Lower lobe of right lung (tissue), 2 donors: ENCODE results near the gene PLCXD3. TPM values are rescaled to one million over a fixed set of nuclear protein-coding genes. Genes with fewer than 3 reads are reported as not detected.
"Not testable (repeated sequence)": the region's sequence is repeated elsewhere in the genome, so short reads cannot be mapped to it uniquely, and the experiment has no call there.

Experiments
- ATAC-seq, 2 donors: fragments of 200-7000 bp; cut with Tn5 transposase; one replicate each; pipeline ENCODE4 v1.9.1; 2020 to 2022; ENCODE audit warnings: mild to moderate bottlenecking in 2 of 2, moderate library complexity in 2 of 2
- DNase-seq: peaks from one replicate; pipeline ENCODE4 v3.0.0-alpha.2; 2020
- H3K27ac ChIP-seq: fragments of 200-600 bp; one replicate; pipeline ENCODE4 v1.8.0; 2022
- H3K27me3 ChIP-seq: fragments of 200-600 bp; one replicate; pipeline ENCODE4 v1.8.0; 2022; ENCODE audit warnings: low read depth
- H3K36me3 ChIP-seq: fragments of 200-600 bp; one replicate; pipeline ENCODE4 v1.8.0; 2022; ENCODE audit warnings: mild to moderate bottlenecking
- H3K4me1 ChIP-seq: fragments of 200-600 bp; one replicate; pipeline ENCODE4 v1.8.0; 2022
- H3K4me3 ChIP-seq: fragments of 200-600 bp; one replicate; pipeline ENCODE4 v1.8.0; 2022; ENCODE audit warnings: mild to moderate bottlenecking
- H3K9me3 ChIP-seq: fragments of 200-600 bp; one replicate; pipeline ENCODE4 v1.8.0; 2022
- CTCF ChIP-seq: fragments of 200-600 bp; IDR thresholded peaks from one replicate; pipeline ENCODE4 v1.8.0; 2022; ENCODE audit warnings: antibody characterized with exemption, mild to moderate bottlenecking
- intact Hi-C: fragments of 100-400 bp; cut with DNase I; formaldehyde crosslinking; loops from one replicate; pipeline ENCODE4 v1.11.0; 2022
- total RNA-seq: library from RNA; stranded (reverse); fragmentation: NEBNext Ultra II Directional; extraction: Animal tissue kit (Norgen Biotek cat#: 25700); gene quantifications from one replicate; pipeline ENCODE4 v1.2.1, GENCODE V29; 2021
- donor health status: DM: no; HTN: yes; CAD: no; lungs with severe emphysema.

PLCXD3 gene
- total RNA-seq, 1 donor from 2014 or later, result 2.8 TPM

DNA sequence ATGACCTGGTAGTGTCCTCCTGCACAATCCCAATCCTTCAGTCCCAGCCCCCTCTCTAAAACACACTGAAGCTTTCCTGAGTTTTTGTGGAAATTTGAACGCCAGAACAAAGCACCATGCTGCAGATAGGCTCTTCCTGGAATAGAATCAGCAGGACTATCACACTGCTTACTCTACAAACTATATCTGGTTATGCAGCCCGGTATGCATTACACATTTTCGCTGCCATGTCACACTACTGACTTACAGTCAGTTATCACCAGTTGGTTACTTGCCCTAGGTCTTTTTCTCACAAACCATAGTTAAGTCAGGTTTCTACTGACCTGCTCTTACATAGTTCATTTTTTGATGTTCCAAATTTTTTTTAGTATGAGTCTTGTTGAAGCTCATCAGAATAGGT lies 24.9 kb downstream of the PLCXD3 start:
- Histone ChIP-seq H3K36me3 (no peaks in the 10 kb centered on the region), H3K9me3 (no peaks in the 10 kb centered on the region), H3K4me3 (no peak overlapping the region), H3K4me1 (no peaks in the 10 kb centered on the region), H3K27me3 (no peaks in the 10 kb centered on the region), H3K27ac (no peak overlapping the region)
- DNase-seq, result no peak
- intact Hi-C loops, result no loop called here
- no peak for TF ChIP-seq CTCF
- ATAC-seq, result no peak

GRCh38 chr5:41482715-41483114 lies 27.7 kb downstream of the PLCXD3 start:
- Histone ChIP-seq H3K27me3 (no peaks in the 10 kb centered on the region), H3K4me3 (no peak overlapping the region), H3K9me3 (no peaks in the 10 kb centered on the region), H3K27ac (no peak overlapping the region), H3K36me3 (no peaks in the 10 kb centered on the region), H3K4me1 (no peaks in the 10 kb centered on the region)
- ATAC-seq (no peak), DNase-seq (no peak)
- intact Hi-C loops, result no loop called here
- no peak for TF ChIP-seq CTCF

- Histone ChIP-seq H3K36me3 (no peaks in the 10 kb centered on the region), H3K9me3 (no peaks in the 10 kb centered on the region), H3K4me3 (no peak overlapping the region), H3K27ac (no peak overlapping the region), H3K4me1 (no peaks in the 10 kb centered on the region), H3K27me3 (no peaks in the 10 kb centered on the region)
- ATAC-seq (no peak), DNase-seq (no peak)
- TF ChIP-seq CTCF, result no peak
- intact Hi-C loops, result no loop called here
These were observed 28.2 kb downstream of the PLCXD3 start for GRCh38 chr5:41482173-41482572.

DNA sequence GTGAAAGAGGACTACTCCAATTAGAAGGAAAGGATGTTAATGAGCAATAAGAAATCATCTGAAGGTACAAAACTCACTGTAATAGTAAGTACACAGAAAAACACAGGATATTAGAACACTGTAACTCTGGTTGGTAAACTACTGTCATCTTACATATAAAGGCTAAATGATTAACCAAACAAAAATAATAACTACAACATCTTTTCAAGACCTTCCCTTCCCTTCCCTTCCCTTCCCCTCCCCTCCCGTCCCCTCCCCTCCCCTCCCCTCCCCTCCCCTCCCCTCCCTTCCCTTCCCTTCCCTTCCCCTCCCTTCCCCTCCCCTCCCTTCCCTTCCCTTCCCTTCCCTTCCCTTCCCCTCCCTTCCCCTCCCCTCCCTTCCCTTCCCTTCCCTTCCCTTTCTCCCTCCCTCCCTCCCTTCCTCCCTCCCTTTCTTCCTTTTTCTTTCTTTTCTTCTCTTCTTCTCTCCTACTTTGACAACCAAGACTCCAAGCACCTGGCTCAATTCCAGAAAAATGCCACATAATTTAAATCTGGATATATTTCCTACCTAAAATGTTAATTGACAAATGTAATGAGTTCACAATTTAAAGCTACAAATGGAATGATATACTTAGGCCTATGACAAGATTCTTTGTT lies 38.7 kb downstream of the PLCXD3 start:
- H3K36me3 ChIP-seq, H3K27me3 ChIP-seq, H3K4me3 ChIP-seq, DNase-seq, H3K4me1 ChIP-seq, ATAC-seq, H3K27ac ChIP-seq, intact Hi-C loops: not testable (repeated sequence)
- peaks cover 21% of the 10 kb centered on the region for H3K9me3 ChIP-seq

DNA sequence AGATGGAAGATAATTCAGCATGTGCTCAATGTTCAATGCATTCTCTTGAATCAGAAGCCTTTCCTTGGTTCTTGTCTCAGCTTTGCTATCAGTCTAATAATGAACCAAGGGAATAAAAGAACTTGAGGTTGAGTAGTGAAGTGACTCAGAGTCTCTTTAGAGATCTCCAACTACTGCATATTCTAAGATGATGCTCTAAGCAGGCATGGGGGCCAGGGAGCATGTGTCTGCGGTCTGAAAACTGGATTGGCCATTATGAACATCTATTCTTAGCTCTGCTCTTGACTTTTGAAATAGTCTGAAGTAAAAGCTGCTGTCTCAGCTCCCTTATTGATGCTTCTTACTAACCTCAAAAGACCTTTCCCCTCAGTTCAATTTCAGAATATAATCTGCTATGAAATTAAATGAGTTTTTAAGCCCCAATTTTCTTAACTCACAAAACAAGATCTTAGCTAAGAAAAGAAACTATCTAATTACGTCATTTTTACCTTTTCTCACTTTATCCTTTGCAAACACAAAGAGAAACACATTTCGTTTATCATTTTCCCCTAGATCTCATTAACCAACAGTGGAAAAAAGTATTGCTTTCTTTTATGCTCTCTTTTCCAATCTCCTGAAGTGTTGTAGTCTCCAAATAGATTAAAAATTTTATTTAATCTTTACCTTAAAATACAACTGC lies 44.8 kb downstream of the PLCXD3 start:
- Histone ChIP-seq H3K4me3 (no peak overlapping the region), H3K4me1 (no peaks in the 10 kb centered on the region), H3K27ac (no peak overlapping the region), H3K36me3 (no peaks in the 10 kb centered on the region), H3K27me3 (no peaks in the 10 kb centered on the region), H3K9me3 (no peaks in the 10 kb centered on the region)
- TF ChIP-seq CTCF, result no peak
- ATAC-seq (no peak), DNase-seq (no peak)
- intact Hi-C loops, result no loop called here

DNA sequence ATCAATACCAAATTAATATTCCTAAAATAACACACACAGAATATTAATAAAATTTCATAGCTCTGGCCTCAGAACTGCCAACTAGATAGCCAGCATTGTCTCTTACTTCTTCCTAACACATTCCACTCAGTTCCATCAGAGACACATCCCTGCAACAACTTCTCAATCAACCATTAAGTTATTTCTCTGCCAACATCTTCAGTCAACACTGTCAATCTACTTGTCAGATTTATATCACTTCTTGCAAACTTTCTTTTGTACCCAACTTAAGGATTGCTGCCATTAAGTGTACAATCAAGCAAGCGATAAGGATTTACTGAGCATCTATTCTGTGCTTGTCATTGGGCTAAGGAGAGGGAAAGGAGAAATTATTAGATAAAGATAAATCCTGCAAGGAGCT lies 50.8 kb downstream of the PLCXD3 start:
- H3K4me3 ChIP-seq, result no peak overlapping the region
- no peaks in the 10 kb centered on the region for H3K36me3 ChIP-seq
- H3K9me3 ChIP-seq, result no peaks in the 10 kb centered on the region
- H3K27ac ChIP-seq, result no peak overlapping the region
- intact Hi-C loops, result no loop called here
- H3K4me1 ChIP-seq, result no peaks in the 10 kb centered on the region
- no peak for DNase-seq
- H3K27me3 ChIP-seq, result no peaks in the 10 kb centered on the region
- TF ChIP-seq CTCF, result no peak
- no peak for ATAC-seq
